GM23338 (cell line): ENCODE measurements around the gene PPCS. TPM values are rescaled to one million over a fixed set of nuclear protein-coding genes. Genes with fewer than 3 reads are reported as not detected.

ENCODE experiments used
- CTCF ChIP-seq, 2 experiments: fragments of 200-600 bp in 1 of 2; sonication (generic) in 1 of 2; conservative IDR thresholded peaks; 2 replicates each; pipeline versions ENCODE4 v1.5.1 to v1.6.1; 2016 to 2017; ENCODE audit warnings: antibody characterized with exemption in 2 of 2, low read depth in 2 of 2, mild to moderate bottlenecking in 2 of 2, moderate library complexity in 1 of 2
- EZH2phosphoT487 ChIP-seq: fragments of 200-600 bp; sonication (generic); IDR thresholded peaks from one replicate; pipeline ENCODE4 v1.8.1; 2018; ENCODE audit warnings: antibody characterized with exemption; ENCODE audit not compliant: unreplicated experiment
- JUNB ChIP-seq: IDR thresholded peaks from one replicate; pipeline ENCODE4 v1.6.1; 2016; ENCODE audit warnings: antibody characterized with exemption; ENCODE audit not compliant: unreplicated experiment
- POLR2AphosphoS5 ChIP-seq: IDR thresholded peaks from 2 replicates; pipeline ENCODE4 v1.6.1; 2016; ENCODE audit warnings: antibody characterized with exemption, low read depth
- REST ChIP-seq: IDR thresholded peaks from one replicate; pipeline ENCODE4 v1.6.1; 2018; ENCODE audit warnings: antibody characterized with exemption; ENCODE audit not compliant: unreplicated experiment
- ZNF462 ChIP-seq: fragments of 250-450 bp; sonication (Bioruptor Pico); IDR thresholded peaks from 2 replicates; pipeline ENCODE4 v1.5.0; 2020; ENCODE audit warnings: mild to moderate bottlenecking, moderate library complexity
- polyA plus RNA-seq: library from polyadenylated mRNA; unstranded; fragments of >200 nt; fragmentation: Nextera tagmentation; extraction: Ambion mirVana; gene quantifications from 2 replicates; pipeline ENCODE4 v1.2.1, GENCODE V29; 2016
- total RNA-seq: library from RNA; depleted of rRNA; stranded (reverse); fragments of >200 nt; shearing (Covaris generic); gene quantifications from 2 replicates; pipeline ENCODE4 v1.2.3, GENCODE V29; 2014

The PPCS gene
- total and polyA plus RNA-seq, 2 experiments from 2014 or later, result 35.6 to 47.6 TPM

- TF ChIP-seq ZNF462 (CRISPR knock-in tag) (no peak), POLR2AphosphoS5 (no peak), EZH2phosphoT487 (no peak), JUNB (no peak), REST (no peak), CTCF (conservative IDR thresholded peaks at IDR 0.05; ENCODE audit: low read depth in 2 of 2) (no peak)
These were observed 4.9 kb downstream of the PPCS start (continued) for GRCh38 chr1:42461196-42461595.
